ENCODE results near the gene SMG6. TPM values are rescaled to one million over a fixed set of nuclear protein-coding genes. Genes with fewer than 3 reads are reported as not detected.
A peak's percentile ranks its signal among the peaks of the same experiment; 100 is the strongest.

Gene SMG6
- polyA plus RNA-seq, 1 experiment = 27.3 TPM

DNA sequence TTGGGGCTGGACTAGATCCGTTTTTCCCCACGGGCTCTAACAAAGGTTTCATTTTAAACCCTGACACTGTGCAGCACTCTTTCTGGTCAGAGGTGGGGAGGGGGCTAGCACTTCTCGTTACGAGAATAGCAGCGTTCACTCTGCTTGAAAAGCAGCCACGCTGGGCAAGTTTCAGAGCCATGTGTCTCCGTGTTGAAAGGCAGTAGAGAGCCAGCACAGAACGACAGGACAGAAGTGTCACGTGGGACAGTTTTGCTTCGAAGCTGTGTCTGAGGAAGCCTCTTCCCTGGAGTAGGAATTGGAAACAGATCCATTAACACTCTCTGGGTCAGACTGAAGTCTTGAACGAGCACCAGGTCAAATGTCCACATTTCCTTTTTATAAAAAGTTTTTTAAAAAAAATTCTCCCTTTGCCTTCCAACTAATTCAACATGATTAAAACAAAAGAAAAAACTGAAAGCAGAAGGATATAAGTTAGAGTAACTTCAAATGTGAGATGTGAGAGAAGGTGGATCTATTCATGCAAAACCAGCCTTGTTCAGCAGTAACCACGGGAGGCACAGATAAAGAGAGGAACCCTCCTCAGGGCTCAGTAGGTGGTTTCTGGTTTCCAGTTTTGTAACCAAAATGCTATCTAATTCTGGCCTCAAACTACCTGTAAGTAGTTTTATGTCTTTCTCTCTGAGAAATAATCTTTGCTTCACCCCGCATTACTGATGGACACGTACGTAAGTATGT, 65.0 kb downstream of the SMG6 start:
- H3K9me3 ChIP-seq (ENCODE audit: control insufficient read depth, insufficient read depth, low read length) = no peaks in the 10 kb centered on the region
- TF ChIP-seq, protein P1, sequence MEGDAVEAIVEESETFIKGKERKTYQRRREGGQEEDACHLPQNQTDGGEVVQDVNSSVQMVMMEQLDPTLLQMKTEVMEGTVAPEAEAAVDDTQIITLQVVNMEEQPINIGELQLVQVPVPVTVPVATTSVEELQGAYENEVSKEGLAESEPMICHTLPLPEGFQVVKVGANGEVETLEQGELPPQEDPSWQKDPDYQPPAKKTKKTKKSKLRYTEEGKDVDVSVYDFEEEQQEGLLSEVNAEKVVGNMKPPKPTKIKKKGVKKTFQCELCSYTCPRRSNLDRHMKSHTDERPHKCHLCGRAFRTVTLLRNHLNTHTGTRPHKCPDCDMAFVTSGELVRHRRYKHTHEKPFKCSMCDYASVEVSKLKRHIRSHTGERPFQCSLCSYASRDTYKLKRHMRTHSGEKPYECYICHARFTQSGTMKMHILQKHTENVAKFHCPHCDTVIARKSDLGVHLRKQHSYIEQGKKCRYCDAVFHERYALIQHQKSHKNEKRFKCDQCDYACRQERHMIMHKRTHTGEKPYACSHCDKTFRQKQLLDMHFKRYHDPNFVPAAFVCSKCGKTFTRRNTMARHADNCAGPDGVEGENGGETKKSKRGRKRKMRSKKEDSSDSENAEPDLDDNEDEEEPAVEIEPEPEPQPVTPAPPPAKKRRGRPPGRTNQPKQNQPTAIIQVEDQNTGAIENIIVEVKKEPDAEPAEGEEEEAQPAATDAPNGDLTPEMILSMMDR (IDR thresholded peaks at IDR 0.05; ENCODE audit: low read depth, low read length) = no peak
- no peak overlapping the region for H3K4me3 ChIP-seq (ENCODE audit: low read depth, low read length)
- ChIA-PET CTCF (interaction anchor here (1.0 to 1.1 kb wide), 2 partner anchors 144 to 183 kb away, joined by 3 read pairs; no protein-coding TSS in a partner anchor), POLR2A (interaction anchor here (1.2 kb wide), 1 partner anchor 66 kb away, joined by 3 read pairs; no protein-coding TSS in a partner anchor)
- H3K27ac ChIP-seq (ENCODE audit: low read depth, low read length) = no peak overlapping the region
- H3K27me3 ChIP-seq (ENCODE audit: control insufficient read depth, insufficient read depth, low read length) = no peaks in the 10 kb centered on the region
- no peak for DNase-seq (ENCODE audit: low read depth, low spot score)

DNA sequence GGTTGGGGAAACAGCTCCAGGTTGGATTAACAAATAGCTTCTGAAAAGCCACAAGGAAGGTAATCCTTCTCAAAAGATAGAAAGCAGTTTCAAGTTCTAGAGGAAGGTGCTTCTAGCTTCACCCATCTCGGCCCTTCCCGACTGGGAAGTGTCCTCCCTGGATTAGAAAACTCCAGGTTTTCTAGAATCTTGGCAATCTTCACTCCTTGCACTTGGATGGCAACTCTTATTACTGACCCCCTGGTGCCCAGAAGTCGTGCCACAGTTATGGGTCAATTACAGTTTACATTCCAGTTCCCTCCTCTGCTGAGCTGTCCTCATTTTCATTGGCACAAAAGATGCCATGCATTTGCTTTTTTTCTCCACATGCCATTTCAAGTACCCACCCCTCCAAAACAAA, 65.6 kb downstream of the SMG6 start:
- ChIA-PET CTCF (interaction anchor here (1.0 to 1.1 kb wide), 2 partner anchors 143 to 183 kb away, joined by 3 read pairs; no protein-coding TSS in a partner anchor), POLR2A (interaction anchor here (1.2 kb wide), 1 partner anchor 66 kb away, joined by 3 read pairs; no protein-coding TSS in a partner anchor)
- Histone ChIP-seq H3K27me3 (ENCODE audit: control insufficient read depth, insufficient read depth, low read length) (no peaks in the 10 kb centered on the region), H3K4me3 (ENCODE audit: low read depth, low read length) (no peak overlapping the region), H3K27ac (ENCODE audit: low read depth, low read length) (peak overlapping the region; percentile 57), H3K9me3 (ENCODE audit: control insufficient read depth, insufficient read depth, low read length) (no peaks in the 10 kb centered on the region)
- no peak for DNase-seq (ENCODE audit: low read depth, low spot score)
- TF ChIP-seq, protein P1 (IDR thresholded peaks at IDR 0.05; ENCODE audit: low read depth, low read length) = no peak

DNA sequence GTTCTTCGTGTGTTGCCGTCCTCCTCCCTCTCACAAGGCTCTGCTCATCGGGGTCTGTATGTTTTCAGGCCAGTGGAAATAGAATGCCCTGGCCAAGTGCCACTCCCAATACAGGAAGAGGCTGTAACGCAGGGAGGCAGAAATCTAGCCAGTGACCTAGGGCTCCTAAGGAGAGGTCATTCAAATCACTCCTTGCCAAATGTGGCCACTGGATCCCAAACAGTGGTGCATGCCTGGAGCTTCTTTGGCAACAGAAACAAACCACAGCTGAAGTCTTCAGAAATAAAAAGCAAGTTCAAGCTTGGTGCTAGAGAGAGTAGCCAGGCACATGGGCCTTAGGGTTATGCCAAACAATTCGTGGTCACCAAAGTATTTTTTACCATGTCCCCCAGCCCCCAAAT, 66.1 kb downstream of the SMG6 start:
- Histone ChIP-seq H3K9me3 (ENCODE audit: control insufficient read depth, insufficient read depth, low read length) (no peaks in the 10 kb centered on the region), H3K27ac (ENCODE audit: low read depth, low read length) (peak overlapping the region; percentile 57), H3K4me3 (ENCODE audit: low read depth, low read length) (no peak overlapping the region), H3K27me3 (ENCODE audit: control insufficient read depth, insufficient read depth, low read length) (no peaks in the 10 kb centered on the region)
- CTCF ChIA-PET = interaction anchor here (1.0 to 1.1 kb wide), 2 partner anchors 143 to 182 kb away, joined by 3 read pairs; no protein-coding TSS in a partner anchor
- POLR2A ChIA-PET = interaction anchor here (1.2 kb wide), 1 partner anchor 65 kb away, joined by 3 read pairs; no protein-coding TSS in a partner anchor
- no peak for DNase-seq (ENCODE audit: low read depth, low spot score)
- TF ChIP-seq, protein P1 (IDR thresholded peaks at IDR 0.05; ENCODE audit: low read depth, low read length) = no peak

DNA sequence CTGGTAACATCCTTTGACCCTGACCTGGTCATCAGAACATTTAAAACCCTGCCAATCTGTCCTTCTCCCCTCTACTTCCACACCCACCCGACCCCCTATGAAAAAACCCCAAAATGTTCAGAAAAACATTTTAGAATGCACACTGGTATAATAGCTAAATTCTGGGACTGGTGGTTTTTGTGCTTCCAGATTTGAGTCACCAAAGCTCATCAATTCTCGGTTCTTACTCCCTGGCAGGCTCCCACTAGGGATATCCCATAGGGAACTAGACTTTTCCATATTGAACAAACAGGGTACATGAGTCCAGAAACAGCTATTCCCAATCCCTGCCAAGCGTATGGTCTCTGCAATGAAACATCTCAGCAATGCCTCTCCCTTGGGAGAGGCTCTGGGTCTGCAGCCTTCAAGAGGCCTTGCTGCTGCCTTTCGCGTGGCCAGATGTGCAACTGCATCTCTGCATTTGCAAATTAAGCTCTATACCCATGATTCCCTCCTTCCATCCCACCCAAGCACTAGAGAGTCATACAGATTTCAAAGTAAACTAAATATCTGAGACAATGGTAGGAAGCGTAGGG, 67.7 kb downstream of the SMG6 start:
- Histone ChIP-seq H3K9me3 (ENCODE audit: control insufficient read depth, insufficient read depth, low read length) (no peaks in the 10 kb centered on the region), H3K4me3 (ENCODE audit: low read depth, low read length) (no peak overlapping the region), H3K27me3 (ENCODE audit: control insufficient read depth, insufficient read depth, low read length) (no peaks in the 10 kb centered on the region), H3K27ac (ENCODE audit: low read depth, low read length) (no peak overlapping the region)
- ChIA-PET CTCF (interaction anchor here (1.4 kb wide), 1 partner anchor 9 kb away, joined by 5 read pairs; no protein-coding TSS in a partner anchor), POLR2A (no interaction called here)
- DNase-seq (ENCODE audit: low read depth, low spot score) = no peak
- TF ChIP-seq, protein P1 (IDR thresholded peaks at IDR 0.05; ENCODE audit: low read depth, low read length) = no peak

DNA sequence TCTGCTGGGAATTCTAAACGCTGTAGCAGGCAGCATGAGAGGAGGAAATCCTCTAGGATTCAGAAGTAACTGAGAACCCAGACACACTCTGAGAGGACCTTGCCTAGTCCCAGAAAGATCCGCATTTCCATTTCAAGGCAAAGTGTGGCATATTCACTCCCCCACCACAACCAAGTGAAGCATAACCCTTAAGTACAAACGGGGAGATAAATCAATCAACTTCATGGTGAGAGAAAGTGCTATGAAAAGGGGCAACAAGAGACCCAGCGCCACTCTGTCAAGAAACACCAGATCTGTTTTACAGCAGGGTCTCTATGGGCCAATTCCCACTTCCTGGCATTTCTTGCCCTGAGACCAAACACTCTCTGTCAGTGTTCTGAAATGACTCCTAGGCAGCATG, 68.3 kb downstream of the SMG6 start:
- CTCF ChIA-PET = interaction anchor here (1.0 to 1.4 kb wide), 2 partner anchors 9 to 181 kb away, joined by 3 to 5 read pairs; no protein-coding TSS in a partner anchor
- TF ChIP-seq, protein P1 (IDR thresholded peaks at IDR 0.05; ENCODE audit: low read depth, low read length) = no peak
- H3K4me3 ChIP-seq (ENCODE audit: low read depth, low read length) = no peak overlapping the region
- no peak overlapping the region for H3K27ac ChIP-seq (ENCODE audit: low read depth, low read length)
- H3K9me3 ChIP-seq (ENCODE audit: control insufficient read depth, insufficient read depth, low read length) = no peaks in the 10 kb centered on the region
- H3K27me3 ChIP-seq (ENCODE audit: control insufficient read depth, insufficient read depth, low read length) = no peaks in the 10 kb centered on the region
- POLR2A ChIA-PET = no interaction called here
- no peak for DNase-seq (ENCODE audit: low read depth, low spot score)
